ENCODE data around the gene CRYBG1.

The CRYBG1 gene

DNA sequence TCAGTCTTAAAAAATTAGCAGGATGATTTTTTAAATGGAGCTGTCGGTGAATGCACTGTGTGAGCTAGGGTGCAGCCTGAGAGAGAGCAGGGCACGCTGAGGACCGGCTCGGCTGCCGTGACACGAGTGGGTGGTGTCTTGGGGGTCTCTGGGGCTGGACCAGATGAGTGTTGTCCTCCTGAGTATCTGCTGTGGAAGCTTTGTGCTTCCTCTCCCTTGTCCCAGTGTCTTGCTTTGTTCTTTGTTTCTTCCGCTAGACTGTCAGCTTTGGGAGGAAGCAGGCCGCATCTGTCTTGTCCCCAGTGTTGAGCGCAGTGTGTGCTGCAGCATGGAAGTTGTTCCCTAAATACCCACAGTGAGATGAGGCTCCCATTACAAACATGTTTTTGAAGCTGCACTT is 179.4 kb downstream of the CRYBG1 start:
- Histone ChIP-seq H3K36me3 (replicated peaks in 1 of 2; ENCODE audit: control insufficient read depth in 2 of 2, insufficient read depth in 2 of 2, low read length in 2 of 2) (no peaks in the 10 kb centered on the region), H4K91ac (ENCODE audit: low read depth, low read length, poor library complexity) (no peak overlapping the region), H2BK12ac (ENCODE audit: low read length) (no peak overlapping the region), H3K27me3 (ENCODE audit: control insufficient read depth in 3 of 3, insufficient read depth in 3 of 3, low read depth in 1 of 3, low read length in 3 of 3) (peaks cover 0 to 11% (median 0%) of the 10 kb centered on the region in 3 experiments), H2BK120ac (ENCODE audit: low read depth, low read length) (no peak overlapping the region), H3K79me1 (ENCODE audit: low read depth, low read length) (no peaks in the 10 kb centered on the region), H3K4me3 (ENCODE audit: low read length in 2 of 2) (peak overlapping the region in 1 of 2 donors; percentile 8), H3K4me1 (ENCODE audit: control insufficient read depth in 2 of 2, insufficient read depth in 1 of 2, low read depth in 1 of 2, low read length in 2 of 2) (peaks cover 2 to 3% of the 10 kb centered on the region in 2 donors), H2AFZ (ENCODE audit: low read length) (peak overlapping the region; percentile 90), H3K18ac (ENCODE audit: low read length) (peak overlapping the region; percentile 29), H2BK5ac (ENCODE audit: low read length) (no peak overlapping the region), H3K4ac (ENCODE audit: low read length) (no peak overlapping the region), H4K8ac (ENCODE audit: low read depth, low read length) (no peak overlapping the region), H3K27ac (replicated peaks; ENCODE audit: low read length) (no peak overlapping the region), H2BK15ac (ENCODE audit: low read length) (no peak overlapping the region), H3K14ac (ENCODE audit: low read length) (no peak overlapping the region), H3K9ac (ENCODE audit: low read depth, low read length, poor library complexity) (no peak overlapping the region), H3K23ac (ENCODE audit: low read depth, low read length, poor library complexity) (no peak overlapping the region), H3K9me3 (replicated peaks in 1 of 2; ENCODE audit: control insufficient read depth in 2 of 2, insufficient read depth in 1 of 2, low read depth in 1 of 2, low read length in 2 of 2) (no peaks in the 10 kb centered on the region), H2AK5ac (ENCODE audit: low read depth, low read length) (no peak overlapping the region), H3K4me2 (ENCODE audit: insufficient read depth, low read length, poor library complexity, severe bottlenecking) (no peak overlapping the region)
- DNase-seq (ENCODE audit: low spot score), result peak; percentile 9
- WGBS, 2 donors (ENCODE audit: extremely low coverage in 2 of 2, insufficient read length in 2 of 2, insufficient replicate concordance in 1 of 2), result no CpG with 5 or more reads among the region's 9 CpGs

DNA sequence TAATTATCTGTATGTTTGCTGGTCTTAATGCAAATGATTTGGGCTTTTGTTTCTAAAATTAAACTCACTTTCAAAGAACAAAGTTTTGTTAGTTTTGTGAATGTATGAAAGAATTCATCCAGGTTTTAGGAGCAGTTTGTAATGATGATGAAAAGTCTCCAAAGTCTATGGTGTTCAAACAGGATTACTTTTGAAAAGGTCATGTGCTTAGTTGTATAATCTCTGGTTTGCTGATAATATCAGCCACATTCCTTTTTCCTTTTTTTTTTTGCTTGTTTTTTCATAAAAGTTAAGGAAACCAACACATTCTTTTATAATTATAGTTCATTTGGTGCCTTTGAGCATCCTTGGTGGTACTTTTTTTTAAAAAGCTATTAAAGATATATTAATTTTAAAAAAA is 179.9 kb downstream of the CRYBG1 start:
- H2BK15ac ChIP-seq (ENCODE audit: low read length), result no peak overlapping the region
- no peak overlapping the region for H3K27ac ChIP-seq (replicated peaks; ENCODE audit: low read length)
- H3K4me3 ChIP-seq (ENCODE audit: low read length in 2 of 2), result no peak overlapping the region
- no peak overlapping the region for H4K8ac ChIP-seq (ENCODE audit: low read depth, low read length)
- no peak overlapping the region for H2AK5ac ChIP-seq (ENCODE audit: low read depth, low read length)
- no peak overlapping the region for H2BK5ac ChIP-seq (ENCODE audit: low read length)
- no peak overlapping the region for H3K4me2 ChIP-seq (ENCODE audit: insufficient read depth, low read length, poor library complexity, severe bottlenecking)
- H3K23ac ChIP-seq (ENCODE audit: low read depth, low read length, poor library complexity), result no peak overlapping the region
- H2BK120ac ChIP-seq (ENCODE audit: low read depth, low read length), result no peak overlapping the region
- H3K4ac ChIP-seq (ENCODE audit: low read length), result no peak overlapping the region
- H3K4me1 ChIP-seq (ENCODE audit: control insufficient read depth in 2 of 2, insufficient read depth in 1 of 2, low read depth in 1 of 2, low read length in 2 of 2), result peaks cover 2 to 3% of the 10 kb centered on the region in 2 donors
- H3K14ac ChIP-seq (ENCODE audit: low read length), result no peak overlapping the region
- peaks cover 0 to 11% (median 0%) of the 10 kb centered on the region in 3 experiments for H3K27me3 ChIP-seq (ENCODE audit: control insufficient read depth in 3 of 3, insufficient read depth in 3 of 3, low read depth in 1 of 3, low read length in 3 of 3)
- H3K79me1 ChIP-seq (ENCODE audit: low read depth, low read length), result no peaks in the 10 kb centered on the region
- H2AFZ ChIP-seq (ENCODE audit: low read length), result peak overlapping the region; percentile 90
- H3K9ac ChIP-seq (ENCODE audit: low read depth, low read length, poor library complexity), result no peak overlapping the region
- no peak for DNase-seq (ENCODE audit: low spot score)
- no peaks in the 10 kb centered on the region for H3K9me3 ChIP-seq (replicated peaks in 1 of 2; ENCODE audit: control insufficient read depth in 2 of 2, insufficient read depth in 1 of 2, low read depth in 1 of 2, low read length in 2 of 2)
- no peak overlapping the region for H4K91ac ChIP-seq (ENCODE audit: low read depth, low read length, poor library complexity)
- no peak overlapping the region for H2BK12ac ChIP-seq (ENCODE audit: low read length)
- H3K18ac ChIP-seq (ENCODE audit: low read length), result no peak overlapping the region
- H3K36me3 ChIP-seq (replicated peaks in 1 of 2; ENCODE audit: control insufficient read depth in 2 of 2, insufficient read depth in 2 of 2, low read length in 2 of 2), result no peaks in the 10 kb centered on the region

DNA sequence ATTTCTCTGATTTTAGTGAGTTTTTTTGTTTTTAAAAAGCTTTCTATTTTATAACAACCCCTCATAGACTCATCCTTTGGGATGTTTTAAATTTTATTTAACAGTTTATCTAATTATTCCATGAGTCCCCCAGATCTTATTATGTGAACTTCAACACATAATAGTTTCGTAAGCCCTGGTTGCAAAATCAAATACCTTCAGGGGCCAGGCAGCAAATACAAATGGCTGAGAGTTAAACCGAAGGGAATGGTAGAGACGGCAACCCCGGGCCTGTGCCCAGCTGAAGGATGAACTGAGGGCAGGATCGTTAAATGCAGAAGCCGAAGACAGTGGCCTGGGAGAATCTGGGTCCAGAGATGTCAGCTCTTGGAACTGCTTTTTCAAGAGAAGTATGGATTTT is 180.4 kb downstream of the CRYBG1 start:
- H3K4ac ChIP-seq (ENCODE audit: low read length), result no peak overlapping the region

DNA sequence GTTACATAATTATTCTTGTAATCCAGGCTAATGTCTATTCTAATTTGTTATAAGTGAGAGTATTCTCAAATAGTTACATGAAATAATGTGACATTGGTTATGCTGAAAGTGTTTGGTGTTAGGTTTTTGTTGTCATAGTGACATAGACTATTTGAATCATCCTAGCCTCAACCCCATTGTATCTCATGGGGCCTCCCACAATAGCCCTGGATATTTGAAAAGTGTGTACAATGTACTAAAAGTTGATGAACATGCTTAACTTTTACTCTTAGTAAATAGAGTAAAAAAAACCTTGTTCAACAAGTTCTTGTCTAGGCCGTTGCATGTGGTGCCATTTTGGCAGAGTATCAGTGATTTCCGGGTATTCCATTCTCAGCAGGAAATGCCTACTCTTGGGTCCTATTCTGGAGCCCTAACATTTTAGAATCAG is 185.8 kb downstream of the CRYBG1 start:
- H2BK12ac ChIP-seq (ENCODE audit: low read length), result no peak overlapping the region
- no CpG with 5 or more reads among the region's 2 CpGs for WGBS, 2 donors (ENCODE audit: extremely low coverage in 2 of 2, insufficient read length in 2 of 2, insufficient replicate concordance in 1 of 2)

More for the DNA sequence above, 180.4 kb downstream of the CRYBG1 start:
- Histone ChIP-seq H3K9ac (ENCODE audit: low read depth, low read length, poor library complexity) (no peak overlapping the region), H3K18ac (ENCODE audit: low read length) (no peak overlapping the region), H3K4me2 (ENCODE audit: insufficient read depth, low read length, poor library complexity, severe bottlenecking) (no peak overlapping the region), H2AFZ (ENCODE audit: low read length) (peak overlapping the region; percentile 28), H3K27ac (replicated peaks; ENCODE audit: low read length) (no peak overlapping the region), H2BK5ac (ENCODE audit: low read length) (no peak overlapping the region), H3K23ac (ENCODE audit: low read depth, low read length, poor library complexity) (no peak overlapping the region), H3K27me3 (ENCODE audit: control insufficient read depth in 3 of 3, insufficient read depth in 3 of 3, low read depth in 1 of 3, low read length in 3 of 3) (peaks cover 0 to 11% (median 0%) of the 10 kb centered on the region in 3 experiments), H3K4me1 (ENCODE audit: control insufficient read depth in 2 of 2, insufficient read depth in 1 of 2, low read depth in 1 of 2, low read length in 2 of 2) (peaks cover 2 to 3% of the 10 kb centered on the region in 2 donors), H2BK15ac (ENCODE audit: low read length) (no peak overlapping the region), H3K14ac (ENCODE audit: low read length) (no peak overlapping the region), H2BK120ac (ENCODE audit: low read depth, low read length) (no peak overlapping the region), H3K9me3 (replicated peaks in 1 of 2; ENCODE audit: control insufficient read depth in 2 of 2, insufficient read depth in 1 of 2, low read depth in 1 of 2, low read length in 2 of 2) (no peaks in the 10 kb centered on the region), H2BK12ac (ENCODE audit: low read length) (no peak overlapping the region), H4K8ac (ENCODE audit: low read depth, low read length) (no peak overlapping the region), H4K91ac (ENCODE audit: low read depth, low read length, poor library complexity) (no peak overlapping the region), H2AK5ac (ENCODE audit: low read depth, low read length) (no peak overlapping the region), H3K36me3 (replicated peaks in 1 of 2; ENCODE audit: control insufficient read depth in 2 of 2, insufficient read depth in 2 of 2, low read length in 2 of 2) (no peaks in the 10 kb centered on the region), H3K79me1 (ENCODE audit: low read depth, low read length) (no peaks in the 10 kb centered on the region), H3K4me3 (ENCODE audit: low read length in 2 of 2) (no peak overlapping the region)
- no CpG with 5 or more reads among the region's 6 CpGs for WGBS, 2 donors (ENCODE audit: extremely low coverage in 2 of 2, insufficient read length in 2 of 2, insufficient replicate concordance in 1 of 2)
- DNase-seq (ENCODE audit: low spot score), result no peak

More for the DNA sequence above, 185.8 kb downstream of the CRYBG1 start:
- Histone ChIP-seq H3K36me3 (replicated peaks in 1 of 2; ENCODE audit: control insufficient read depth in 2 of 2, insufficient read depth in 2 of 2, low read length in 2 of 2) (no peaks in the 10 kb centered on the region), H3K9ac (ENCODE audit: low read depth, low read length, poor library complexity) (no peak overlapping the region), H3K18ac (ENCODE audit: low read length) (no peak overlapping the region), H2BK120ac (ENCODE audit: low read depth, low read length) (no peak overlapping the region), H2BK15ac (ENCODE audit: low read length) (no peak overlapping the region), H2AK5ac (ENCODE audit: low read depth, low read length) (no peak overlapping the region), H3K27me3 (ENCODE audit: control insufficient read depth in 3 of 3, insufficient read depth in 3 of 3, low read depth in 1 of 3, low read length in 3 of 3) (no peaks in the 10 kb centered on the region), H3K4me2 (ENCODE audit: insufficient read depth, low read length, poor library complexity, severe bottlenecking) (no peak overlapping the region), H4K8ac (ENCODE audit: low read depth, low read length) (no peak overlapping the region), H3K4ac (ENCODE audit: low read length) (no peak overlapping the region), H3K14ac (ENCODE audit: low read length) (no peak overlapping the region), H3K27ac (replicated peaks; ENCODE audit: low read length) (no peak overlapping the region), H2AFZ (ENCODE audit: low read length) (no peak overlapping the region), H3K9me3 (replicated peaks in 1 of 2; ENCODE audit: control insufficient read depth in 2 of 2, insufficient read depth in 1 of 2, low read depth in 1 of 2, low read length in 2 of 2) (no peaks in the 10 kb centered on the region), H4K91ac (ENCODE audit: low read depth, low read length, poor library complexity) (no peak overlapping the region), H3K79me1 (ENCODE audit: low read depth, low read length) (no peaks in the 10 kb centered on the region), H3K4me3 (ENCODE audit: low read length in 2 of 2) (no peak overlapping the region), H3K23ac (ENCODE audit: low read depth, low read length, poor library complexity) (no peak overlapping the region), H3K4me1 (ENCODE audit: control insufficient read depth in 2 of 2, insufficient read depth in 1 of 2, low read depth in 1 of 2, low read length in 2 of 2) (peaks cover 0 to 6% of the 10 kb centered on the region in 2 donors), H2BK5ac (ENCODE audit: low read length) (no peak overlapping the region)
- DNase-seq (ENCODE audit: low spot score), result no peak

Data from neuronal stem cell (in vitro differentiated cells).